Smooth muscle cell (in vitro differentiated cells): ENCODE measurements around the gene RHBDD2. TPM values are rescaled to one million over a fixed set of nuclear protein-coding genes. Genes with fewer than 3 reads are reported as not detected.
"Not testable (repeated sequence)": the region's sequence is repeated elsewhere in the genome, so short reads cannot be mapped to it uniquely, and the experiment has no call there.

Experiments used
- DNase-seq: peaks from one replicate; lab custom pipeline; 2025; ENCODE audit not compliant: unreplicated experiment; lab: John Stamatoyannopoulos, UW
- H2AFZ ChIP-seq: fragments of 200-600 bp; sonication (generic); 2 replicates; pipeline ENCODE4 v1.6.0; 2016; ENCODE audit warnings: antibody characterized with exemption, low read depth, mild to moderate bottlenecking
- H3F3A ChIP-seq: fragments of 200-600 bp; sonication (generic); 2 replicates; pipeline ENCODE4 v1.6.0; 2017; ENCODE audit warnings: antibody characterized with exemption, low read depth
- H3K27ac ChIP-seq: fragments of 200-600 bp; sonication (generic); 2 replicates; pipeline ENCODE4 v1.5.1; 2016; ENCODE audit warnings: low read depth, mild to moderate bottlenecking
- H3K27me3 ChIP-seq: fragments of 200-600 bp; sonication (generic); 2 replicates; pipeline ENCODE4 v1.6.1; 2016; ENCODE audit warnings: low read depth, mild to moderate bottlenecking
- H3K36me3 ChIP-seq: fragments of 200-600 bp; sonication (generic); 2 replicates; pipeline ENCODE4 v1.5.1; 2016; ENCODE audit warnings: low read depth
- H3K4me1 ChIP-seq: fragments of 200-600 bp; sonication (generic); 2 replicates; pipeline ENCODE4 v1.5.1; 2016; ENCODE audit warnings: low read depth
- H3K4me2 ChIP-seq: fragments of 200-600 bp; sonication (generic); 2 replicates; pipeline ENCODE4 v1.6.0; 2016; ENCODE audit warnings: mild to moderate bottlenecking
- H3K4me3 ChIP-seq: fragments of 200-600 bp; sonication (generic); 2 replicates; pipeline ENCODE4 v1.5.1; 2016; ENCODE audit warnings: mild to moderate bottlenecking
- H3K79me2 ChIP-seq: fragments of 200-600 bp; sonication (generic); 2 replicates; pipeline ENCODE4 v1.6.0; 2016; ENCODE audit warnings: low read depth, mild to moderate bottlenecking
- H3K9ac ChIP-seq: fragments of 200-600 bp; sonication (generic); 2 replicates; pipeline ENCODE4 v1.6.0; 2016; ENCODE audit warnings: low read depth
- H3K9me3 ChIP-seq: fragments of 200-600 bp; sonication (generic); replicated peaks from 2 replicates; pipeline ENCODE4 v1.5.1; 2016; ENCODE audit warnings: low read depth
- H4K20me1 ChIP-seq: fragments of 200-600 bp; sonication (generic); 2 replicates; pipeline ENCODE4 v1.6.0; 2016; ENCODE audit warnings: low read depth
- WGBS: methylation state at CpG from one replicate; pipeline ENCODE4 v1.1.7; 2016; ENCODE audit warnings: low lambda C conversion rate; 5-methylcytosine and 5-hydroxymethylcytosine counted together
- polyA plus RNA-seq: library from polyadenylated mRNA; unstranded; fragments of >200 nt; fragmentation: Nextera tagmentation; extraction: Ambion mirVana; gene quantifications from 2 replicates; pipeline ENCODE4 v1.2.1, GENCODE V29; 2016
- total RNA-seq: library from RNA; depleted of rRNA; stranded (reverse); fragments of >200 nt; gene quantifications from 2 replicates; pipeline ENCODE4 v1.2.3, GENCODE V29; 2014
- TF ChIP-seq, protein P1 (sequence below): fragments of 200-600 bp; sonication (generic); IDR thresholded peaks from 2 replicates; pipeline ENCODE4 v1.5.1; 2017; ENCODE audit warnings: borderline replicate concordance, mild to moderate bottlenecking, antibody characterized with exemption; ENCODE audit not compliant: insufficient read depth, poor library complexity, severe bottlenecking

RHBDD2 gene
- total and polyA plus RNA-seq, 2 experiments from 2014 or later, result 43.9 to 105 TPM

DNA sequence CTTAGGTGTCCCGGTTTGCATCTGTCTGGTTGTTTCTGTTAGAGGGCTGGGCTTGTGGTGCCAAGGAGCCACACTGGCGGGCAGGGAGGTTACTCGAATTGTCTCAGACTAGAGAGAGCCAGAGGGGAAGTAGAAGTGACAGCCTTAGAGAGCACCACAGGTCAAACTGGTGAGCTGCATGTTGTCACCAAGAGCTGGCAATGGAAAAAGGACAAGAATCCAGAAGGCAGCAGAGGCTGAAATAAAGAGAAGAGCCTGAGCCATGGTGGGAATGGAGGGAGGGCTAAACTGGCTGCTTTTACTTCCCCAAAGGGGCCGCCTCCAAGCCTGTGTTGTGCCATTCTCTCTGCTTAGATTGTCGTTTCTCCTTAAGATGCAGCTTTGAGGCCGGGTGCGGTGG is 31.1 kb upstream of the RHBDD2 start:
- Histone ChIP-seq H3K9ac (no peak overlapping the region), H3K79me2 (no peaks in the 10 kb centered on the region), H3K4me2 (no peak overlapping the region), H3K27ac (no peak overlapping the region), H3K4me3 (no peak overlapping the region), H3K36me3 (no peaks in the 10 kb centered on the region), H3K27me3 (no peaks in the 10 kb centered on the region), H3F3A (peaks cover under 1% of the 10 kb centered on the region), H3K9me3 (no peaks in the 10 kb centered on the region), H3K4me1 (no peaks in the 10 kb centered on the region), H2AFZ (no peak overlapping the region), H4K20me1 (no peaks in the 10 kb centered on the region)
- no peak for DNase-seq
- TF ChIP-seq, protein P1, sequence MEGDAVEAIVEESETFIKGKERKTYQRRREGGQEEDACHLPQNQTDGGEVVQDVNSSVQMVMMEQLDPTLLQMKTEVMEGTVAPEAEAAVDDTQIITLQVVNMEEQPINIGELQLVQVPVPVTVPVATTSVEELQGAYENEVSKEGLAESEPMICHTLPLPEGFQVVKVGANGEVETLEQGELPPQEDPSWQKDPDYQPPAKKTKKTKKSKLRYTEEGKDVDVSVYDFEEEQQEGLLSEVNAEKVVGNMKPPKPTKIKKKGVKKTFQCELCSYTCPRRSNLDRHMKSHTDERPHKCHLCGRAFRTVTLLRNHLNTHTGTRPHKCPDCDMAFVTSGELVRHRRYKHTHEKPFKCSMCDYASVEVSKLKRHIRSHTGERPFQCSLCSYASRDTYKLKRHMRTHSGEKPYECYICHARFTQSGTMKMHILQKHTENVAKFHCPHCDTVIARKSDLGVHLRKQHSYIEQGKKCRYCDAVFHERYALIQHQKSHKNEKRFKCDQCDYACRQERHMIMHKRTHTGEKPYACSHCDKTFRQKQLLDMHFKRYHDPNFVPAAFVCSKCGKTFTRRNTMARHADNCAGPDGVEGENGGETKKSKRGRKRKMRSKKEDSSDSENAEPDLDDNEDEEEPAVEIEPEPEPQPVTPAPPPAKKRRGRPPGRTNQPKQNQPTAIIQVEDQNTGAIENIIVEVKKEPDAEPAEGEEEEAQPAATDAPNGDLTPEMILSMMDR, result no peak
- WGBS, result 90% methylated on average over 7 of the region's 7 CpGs

DNA sequence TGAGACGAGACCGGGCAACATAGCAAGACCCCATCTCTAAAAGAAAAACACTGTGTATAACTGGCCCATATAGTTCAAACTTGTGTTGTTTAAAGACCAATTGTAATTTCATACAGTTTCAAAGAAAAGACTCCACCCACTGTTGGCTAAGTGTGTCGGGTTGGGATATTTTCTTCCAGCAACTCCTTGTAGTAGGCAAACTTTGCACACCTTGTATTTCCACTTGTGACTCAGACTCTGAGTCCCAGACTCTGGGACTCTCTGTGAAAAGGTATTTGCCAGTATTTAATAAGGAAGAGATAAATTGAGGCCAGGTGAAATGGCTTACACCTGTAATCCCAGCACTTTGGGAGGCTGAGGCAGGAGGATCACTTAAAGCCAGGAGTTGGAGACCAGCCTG is 29.3 kb upstream of the RHBDD2 start:
- no peak overlapping the region for H3K4me3 ChIP-seq
- no peak for DNase-seq

DNA sequence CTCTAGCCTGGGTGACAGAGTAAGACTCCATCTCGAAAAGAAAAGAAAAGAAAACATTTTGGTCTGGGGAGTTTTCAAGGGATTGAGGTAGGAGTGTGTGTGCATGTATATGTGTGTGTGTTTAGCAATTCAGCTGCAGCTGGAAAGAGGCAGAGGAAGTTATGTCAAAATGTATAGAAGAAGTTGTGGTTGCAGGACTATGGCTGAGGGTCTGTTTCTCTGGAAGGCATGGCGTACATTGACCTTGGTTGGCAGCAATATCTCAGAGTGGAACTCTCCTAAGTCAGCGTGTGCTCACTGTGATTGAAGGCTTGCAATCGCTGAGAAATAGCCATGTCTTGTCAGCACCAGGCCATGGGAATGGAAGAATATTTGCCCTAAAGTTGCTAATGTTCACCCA is 28.6 kb upstream of the RHBDD2 start:
- no peaks in the 10 kb centered on the region for H3K4me1 ChIP-seq
- no peak overlapping the region for H3K4me2 ChIP-seq
- no peaks in the 10 kb centered on the region for H3K27me3 ChIP-seq
- H3K9ac ChIP-seq, result no peak overlapping the region
- WGBS, result 86% methylated on average over 4 of the region's 4 CpGs
- TF ChIP-seq, protein P1, result no peak
- H2AFZ ChIP-seq, result no peak overlapping the region
- H3K79me2 ChIP-seq, result no peaks in the 10 kb centered on the region
- no peak overlapping the region for H3K27ac ChIP-seq
- H3K9me3 ChIP-seq, result no peaks in the 10 kb centered on the region
- H3K36me3 ChIP-seq, result no peaks in the 10 kb centered on the region
- no peak for DNase-seq
- no peaks in the 10 kb centered on the region for H4K20me1 ChIP-seq
- no peaks in the 10 kb centered on the region for H3F3A ChIP-seq
- no peak overlapping the region for H3K4me3 ChIP-seq

More for the DNA sequence above, 29.3 kb upstream of the RHBDD2 start:
- H3F3A ChIP-seq, result no peaks in the 10 kb centered on the region
- H3K27ac ChIP-seq, result no peak overlapping the region
- H3K9ac ChIP-seq, result no peak overlapping the region
- no peaks in the 10 kb centered on the region for H4K20me1 ChIP-seq
- TF ChIP-seq, protein P1, result no peak
- no peaks in the 10 kb centered on the region for H3K36me3 ChIP-seq
- no peak overlapping the region for H2AFZ ChIP-seq
- no peaks in the 10 kb centered on the region for H3K4me1 ChIP-seq
- H3K79me2 ChIP-seq, result no peaks in the 10 kb centered on the region
- no peaks in the 10 kb centered on the region for H3K27me3 ChIP-seq
- H3K4me2 ChIP-seq, result no peak overlapping the region
- H3K9me3 ChIP-seq, result no peaks in the 10 kb centered on the region
- 70% methylated on average over 3 of the region's 3 CpGs for WGBS

DNA sequence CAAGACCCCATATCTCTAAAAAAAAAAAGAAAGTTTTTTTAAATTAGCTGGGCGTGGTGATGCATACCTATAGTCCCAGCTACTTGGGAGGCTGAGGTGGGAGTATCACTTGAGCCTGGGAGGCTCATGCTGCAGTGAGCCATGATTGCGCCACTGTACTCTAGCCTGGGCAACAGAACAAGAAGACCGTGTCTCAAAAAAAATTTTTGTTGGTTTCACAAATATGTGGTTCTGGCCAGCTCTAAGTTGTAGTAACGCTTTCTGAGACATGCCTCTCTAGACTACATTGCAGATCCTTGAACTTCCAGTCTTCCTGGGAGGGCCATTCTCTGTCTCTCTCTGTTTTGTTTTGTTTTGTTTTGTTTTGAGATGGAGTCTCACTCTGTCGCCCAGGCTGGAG is 24.6 kb upstream of the RHBDD2 start:
- Histone ChIP-seq H3K79me2 (no peaks in the 10 kb centered on the region), H3K27me3 (no peaks in the 10 kb centered on the region), H3K9ac (no peak overlapping the region), H3F3A (no peaks in the 10 kb centered on the region), H3K4me1 (no peaks in the 10 kb centered on the region), H3K4me2 (no peak overlapping the region), H3K27ac (no peak overlapping the region), H3K4me3 (no peak overlapping the region), H3K36me3 (no peaks in the 10 kb centered on the region), H4K20me1 (no peaks in the 10 kb centered on the region), H3K9me3 (no peaks in the 10 kb centered on the region), H2AFZ (no peak overlapping the region)
- WGBS, result 64% methylated on average over 5 of the region's 5 CpGs
- no peak for DNase-seq
- TF ChIP-seq, protein P1, result no peak

DNA sequence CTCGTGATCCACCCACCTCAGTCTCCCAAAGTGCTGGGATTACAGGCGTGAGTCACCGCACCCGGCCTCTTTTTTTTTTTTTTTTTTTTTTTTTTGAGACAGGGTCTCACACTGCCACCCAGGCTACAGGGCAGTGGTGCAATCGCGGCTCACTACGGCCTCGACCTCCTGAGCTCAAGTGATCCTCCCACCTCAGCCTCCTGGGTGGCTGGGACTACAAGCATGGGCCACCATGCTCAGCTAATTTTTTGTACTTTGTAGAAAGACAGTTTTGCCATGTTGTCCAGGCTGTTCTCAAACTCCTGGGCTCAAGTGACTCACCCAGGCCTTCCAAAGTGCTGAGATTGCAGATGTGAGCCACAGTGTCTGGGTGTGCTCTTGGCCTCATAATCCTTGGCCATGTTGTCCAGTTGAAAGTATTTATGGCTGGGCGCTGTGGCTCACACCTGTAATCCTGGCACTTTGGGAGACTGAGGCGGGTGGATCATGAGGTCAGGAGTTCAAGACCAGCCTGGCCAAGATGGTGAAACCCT is 24.0 kb upstream of the RHBDD2 start:
- not testable (repeated sequence) for H3K27me3 ChIP-seq, H3K36me3 ChIP-seq, H3K9me3 ChIP-seq, H2AFZ ChIP-seq, H3F3A ChIP-seq, H3K27ac ChIP-seq, H3K4me3 ChIP-seq, H3K9ac ChIP-seq, H4K20me1 ChIP-seq, DNase-seq, H3K79me2 ChIP-seq, H3K4me1 ChIP-seq, H3K4me2 ChIP-seq
- 88% methylated on average over 10 of the region's 10 CpGs for WGBS
